ENCODE data around the gene PCSK4.
A peak's percentile ranks its signal among the peaks of the same experiment; 100 is the strongest.
"Not testable (repeated sequence)": the region's sequence is repeated elsewhere in the genome, so short reads cannot be mapped to it uniquely, and the experiment has no call there.

Gene PCSK4

DNA sequence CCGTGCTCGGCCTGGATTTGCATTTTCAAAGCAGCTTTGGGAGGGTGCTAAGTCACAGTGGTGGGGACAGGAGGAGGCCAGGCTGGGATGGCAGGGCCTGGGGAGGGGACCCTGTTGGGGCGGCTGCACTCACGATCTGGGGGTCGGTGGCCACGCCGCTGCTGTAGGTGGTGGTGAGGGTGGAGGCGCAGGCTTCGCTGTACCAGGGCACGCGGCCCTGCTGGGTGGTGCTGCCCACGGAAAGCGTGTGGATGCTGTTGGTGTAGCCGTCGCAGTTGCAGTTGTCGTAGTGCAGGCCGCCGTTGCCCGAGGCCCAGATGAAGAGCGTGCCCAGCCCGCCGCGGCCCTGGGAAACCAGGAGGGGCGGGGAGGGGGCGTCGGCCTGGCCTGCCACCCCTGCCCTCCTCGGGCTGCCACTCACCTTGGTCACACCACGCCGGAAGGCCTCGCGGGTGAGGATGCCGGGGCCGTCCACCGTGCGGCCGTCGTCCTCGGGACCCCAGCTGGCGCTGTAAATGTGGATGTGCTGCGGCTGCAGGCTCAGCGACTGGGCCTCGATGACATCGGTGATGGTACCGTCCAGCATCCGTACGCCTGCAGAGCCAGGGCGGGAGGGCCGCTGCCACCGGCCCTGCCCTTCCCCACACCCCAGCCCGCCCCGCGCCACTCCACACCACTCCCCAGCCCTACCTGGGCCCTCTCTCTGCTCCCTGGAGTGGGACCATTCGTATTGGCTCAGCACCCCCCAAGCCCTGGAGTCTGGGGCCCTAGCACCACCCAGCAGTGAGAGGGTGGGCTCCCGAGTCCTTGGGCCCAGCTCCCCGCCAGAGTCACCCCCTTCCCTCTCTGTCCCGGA, 3.2 kb downstream of the PCSK4 start:
- DNase-seq (ENCODE audit: low read depth) = no peak

- no peak for DNase-seq (ENCODE audit: low read depth)
Measured at GRCh38 chr19:1483979-1484428, 6.1 kb downstream of the PCSK4 start.

GRCh38 chr19:1483131-1483978, 6.8 kb downstream of the PCSK4 start:
- no peak for DNase-seq (ENCODE audit: low read depth)

- no peak for DNase-seq (ENCODE audit: low read depth)
Measured at GRCh38 chr19:1482361-1483130, 7.6 kb downstream of the PCSK4 start.

GRCh38 chr19:1481893-1482360, 8.2 kb downstream of the PCSK4 start:
- no peak for DNase-seq (ENCODE audit: low read depth)

GRCh38 chr19:1481224-1481892, 8.8 kb downstream of the PCSK4 start:
- no peak for DNase-seq (ENCODE audit: low read depth)

GRCh38 chr19:1478934-1479707, 11.0 kb downstream of the PCSK4 start, which contains the start of gene C19orf25:
TSS of gene C19orf25 (minus strand) at chr19:1479215. CDS start at chr19:1478903, 312 bp downstream.
- peak; percentile 55 for DNase-seq (ENCODE audit: low read depth)

GRCh38 chr19:1477056-1477455, 13.1 kb downstream of the PCSK4 start:
- DNase-seq (ENCODE audit: low read depth) = not testable (repeated sequence)

DNA sequence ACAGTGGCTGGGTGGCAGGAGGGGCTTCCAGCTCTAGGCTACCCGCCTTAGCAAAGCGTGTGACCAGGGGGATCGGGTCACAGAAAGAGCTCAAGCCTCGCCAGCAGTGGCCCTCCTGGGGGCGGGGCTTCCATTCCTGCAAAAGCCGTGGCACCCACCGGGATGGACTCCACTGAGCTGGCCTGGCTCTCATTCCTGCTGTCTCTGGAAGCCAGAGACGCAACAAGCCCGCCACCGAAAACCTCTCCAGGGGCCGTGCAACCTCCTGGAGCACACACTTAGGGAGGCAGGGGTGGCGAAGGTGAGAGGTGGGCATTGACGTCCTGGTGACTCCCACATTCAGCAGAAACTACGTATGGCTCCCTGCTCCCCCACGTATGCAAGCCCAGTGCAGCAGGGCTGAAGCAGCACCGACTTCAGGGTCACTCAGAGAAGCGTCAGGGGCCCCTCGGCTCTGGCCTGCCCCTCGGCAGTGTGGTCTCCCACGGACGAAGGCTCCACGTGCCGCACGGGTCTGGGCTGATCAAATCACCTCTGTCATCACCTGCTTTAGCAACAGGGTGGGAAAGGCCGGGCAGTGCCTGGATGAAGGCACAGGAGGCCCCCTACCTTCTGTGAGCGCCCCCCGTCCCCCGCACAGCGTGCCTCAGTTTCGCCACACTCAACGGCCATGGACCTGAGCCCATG, 14.3 kb downstream of the PCSK4 start:
- DNase-seq (ENCODE audit: low read depth) = no peak

GRCh38 chr19:1474765-1475351, 15.3 kb downstream of the PCSK4 start:
- DNase-seq (ENCODE audit: low read depth) = no peak

DNA sequence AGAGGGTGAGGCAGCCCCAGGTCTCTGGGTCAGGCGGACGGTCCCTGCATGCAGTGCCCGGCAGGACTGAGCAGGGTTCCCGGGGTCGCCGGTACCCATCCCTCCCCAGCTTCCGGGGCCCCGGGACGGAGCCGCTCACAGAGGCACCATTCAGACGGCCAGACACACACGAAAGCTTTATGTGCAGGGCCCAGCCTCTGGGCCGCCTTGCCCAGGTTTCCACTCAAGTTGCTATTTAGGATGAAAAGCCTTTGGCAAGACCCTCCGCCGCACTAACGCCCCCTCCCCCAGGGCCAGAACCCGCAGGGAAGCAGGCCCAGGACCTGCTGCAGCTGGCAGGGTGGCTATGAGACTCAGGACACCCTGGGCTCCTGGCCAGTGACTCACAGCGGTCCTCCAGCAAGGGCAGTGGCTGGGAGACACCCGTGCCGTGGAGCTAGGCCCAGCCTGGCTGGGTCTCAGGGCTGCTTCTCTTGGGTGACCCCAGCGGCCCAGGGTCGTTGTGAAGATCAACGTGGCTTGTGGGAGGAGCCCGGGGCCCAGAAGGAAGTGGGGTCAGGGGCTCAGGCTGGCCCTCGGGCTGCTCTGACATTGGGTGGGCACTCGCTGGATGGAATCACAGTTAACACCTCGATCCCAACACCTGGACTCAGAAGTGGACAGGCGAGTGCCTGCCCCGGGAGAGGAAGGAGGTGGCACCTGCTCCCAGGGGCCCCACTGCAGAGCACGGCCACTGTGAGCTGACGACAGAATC, 16.0 kb downstream of the PCSK4 start:
- DNase-seq (ENCODE audit: low read depth) = no peak

DNA sequence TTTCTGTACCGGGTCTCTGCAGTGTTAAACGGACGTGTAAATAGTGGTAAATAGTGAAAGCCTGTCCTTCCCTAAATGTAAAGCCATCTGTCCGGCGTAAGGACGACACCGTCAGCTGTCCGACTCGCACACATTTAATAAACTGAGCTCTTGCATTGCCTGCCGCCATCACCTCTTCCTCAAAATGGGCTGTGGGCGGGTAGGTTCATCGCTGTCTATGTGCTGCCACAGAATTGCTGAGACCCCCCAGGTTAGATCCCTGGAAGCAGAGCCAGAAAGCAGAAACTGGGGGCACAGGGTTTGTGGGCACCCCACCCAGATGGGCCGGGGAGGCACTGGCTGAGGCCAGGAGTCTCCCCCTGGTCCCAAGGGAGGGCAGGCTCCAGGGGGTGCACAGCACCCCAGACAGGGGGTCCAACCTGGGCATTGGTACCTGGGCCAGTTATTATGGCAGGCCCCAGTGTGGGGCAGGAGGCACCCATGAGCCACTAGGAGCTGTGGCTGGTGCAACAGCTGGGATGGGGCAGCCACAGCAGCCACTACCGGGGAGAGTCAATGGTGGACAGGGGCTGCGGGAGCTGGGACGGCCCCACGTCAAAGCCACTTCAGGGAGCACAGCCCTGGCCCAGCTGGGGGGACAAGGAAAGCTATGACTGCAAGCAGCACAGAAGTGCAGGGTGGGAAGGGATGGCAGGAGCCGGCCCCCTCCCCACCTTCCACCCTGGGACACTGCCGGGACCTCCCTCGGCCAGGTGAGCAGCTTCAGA, 16.9 kb downstream of the PCSK4 start:
- DNase-seq (ENCODE audit: low read depth) = no peak

DNA sequence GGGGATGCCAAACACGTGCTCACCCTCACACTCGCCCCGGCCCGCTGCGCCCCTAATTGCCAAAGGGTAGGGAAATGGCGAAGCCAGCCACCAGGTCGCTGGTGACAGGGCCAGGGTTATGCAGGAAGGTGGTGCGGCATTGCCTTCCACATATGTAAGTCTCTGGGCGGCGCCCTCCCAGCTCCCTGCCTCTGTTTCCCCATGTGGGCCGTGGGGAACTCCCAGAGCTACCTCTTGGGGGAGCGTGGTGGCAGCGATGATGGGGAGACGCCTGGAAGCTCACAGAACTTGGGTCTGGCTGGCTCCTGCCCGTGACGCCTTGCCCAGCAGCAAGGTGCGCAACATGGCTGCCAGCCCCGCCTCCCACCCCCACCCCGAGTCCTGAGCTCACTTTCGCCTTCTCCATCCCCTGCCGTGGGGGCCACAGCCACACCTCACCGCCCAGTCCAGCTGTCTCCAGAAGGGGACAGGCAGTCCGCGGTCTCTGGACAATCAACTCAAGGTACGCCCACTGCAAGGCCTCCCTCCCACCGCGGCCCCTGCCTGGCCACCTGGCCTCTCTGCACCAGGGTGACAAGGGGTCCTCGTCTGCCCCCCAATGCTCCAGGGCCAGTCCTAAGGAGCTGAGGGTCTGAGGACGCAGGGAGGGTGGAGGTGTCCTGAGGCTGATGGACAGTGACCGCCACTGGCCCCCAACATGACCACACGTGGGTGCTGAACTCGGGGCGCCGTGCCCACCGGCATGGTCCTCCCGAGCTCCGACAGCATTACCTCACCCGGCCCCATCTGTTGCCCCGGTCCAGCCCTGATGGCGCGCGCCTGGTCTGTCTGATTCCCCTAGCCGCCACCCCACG, 17.7 kb downstream of the PCSK4 start:
- DNase-seq (ENCODE audit: low read depth) = no peak

- DNase-seq (ENCODE audit: low read depth) = no peak
Measured at GRCh38 chr19:1471515-1472160, 18.5 kb downstream of the PCSK4 start.

DNA sequence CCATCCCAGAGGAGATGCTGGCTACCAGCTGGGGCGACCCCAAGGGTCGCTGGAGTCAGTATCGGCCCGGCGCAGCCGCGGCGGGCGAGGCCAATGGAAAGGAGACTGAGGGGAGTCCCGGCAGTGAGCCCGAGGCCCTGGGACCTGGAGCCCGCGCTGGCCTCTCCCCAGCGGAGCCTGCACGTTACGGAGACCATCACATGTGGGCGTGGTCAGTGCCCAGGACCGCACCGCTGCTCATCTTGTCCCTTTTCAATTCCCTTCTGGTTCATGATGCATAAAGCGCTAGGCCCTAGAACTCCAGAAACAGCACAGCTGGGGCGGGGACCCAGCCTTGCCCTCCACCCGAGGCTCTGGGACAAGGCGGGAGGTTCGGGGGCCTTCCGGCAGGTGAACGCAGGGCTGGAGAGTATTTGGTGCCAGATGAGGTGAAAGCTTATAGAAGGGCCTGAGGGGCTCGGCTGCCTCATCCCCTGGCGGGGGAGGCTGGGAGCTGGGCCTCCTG, 19.1 kb downstream of the PCSK4 start:
- no peak for DNase-seq (ENCODE audit: low read depth)

- DNase-seq (ENCODE audit: low read depth) = no peak
Measured at GRCh38 chr19:1470305-1471009, 19.7 kb downstream of the PCSK4 start.
